ENCODE data around the gene LIN7A. TPM values are rescaled to one million over a fixed set of nuclear protein-coding genes. Genes with fewer than 3 reads are reported as not detected.

LIN7A gene
- total and polyA plus RNA-seq, 12 donors, result 0.35 to 6.0 (median 2.7) TPM

- intact Hi-C loops (cut with DNase I), result no loop called here
- no peak overlapping the region for H3K4me3 ChIP-seq
- H3K27me3 ChIP-seq, result no peaks in the 10 kb centered on the region
- no peaks in the 10 kb centered on the region for H3K36me3 ChIP-seq (replicated peaks in 1 of 2)
- H3K4me1 ChIP-seq (replicated peaks in 1 of 2), result no peaks in the 10 kb centered on the region
- TF ChIP-seq POLR2A (IDR thresholded peaks at IDR 0.05), result no peak
- TF ChIP-seq CTCF (IDR thresholded peaks at IDR 0.05), result no peak
- WGBS, 4 donors, result 68 to 83% (median 77%) methylated on average over 3 of the region's 3 CpGs
- no peak for DNase-seq
- H3K27ac ChIP-seq, result no peak overlapping the region
- no peaks in the 10 kb centered on the region for H3K9me3 ChIP-seq (replicated peaks in 1 of 3)
Observed at GRCh38 chr12:80847575-80847974, 90.2 kb downstream of the LIN7A start.

GRCh38 chr12:80846952-80847351 lies 90.8 kb downstream of the LIN7A start:
- WGBS, 4 donors, result 53 to 69% (median 56%) methylated on average over 2 of the region's 2 CpGs
- H3K9me3 ChIP-seq (replicated peaks in 1 of 3), result no peaks in the 10 kb centered on the region
- no peak overlapping the region for H3K4me3 ChIP-seq
- H3K27ac ChIP-seq, result no peak overlapping the region
- DNase-seq, result no peak
- no peaks in the 10 kb centered on the region for H3K4me1 ChIP-seq (replicated peaks in 1 of 2)
- H3K27me3 ChIP-seq, result no peaks in the 10 kb centered on the region
- TF ChIP-seq POLR2A (IDR thresholded peaks at IDR 0.05), result no peak
- no peak for TF ChIP-seq CTCF (IDR thresholded peaks at IDR 0.05)
- no peaks in the 10 kb centered on the region for H3K36me3 ChIP-seq (replicated peaks in 1 of 2)
- intact Hi-C loops (cut with DNase I), result no loop called here

DNA sequence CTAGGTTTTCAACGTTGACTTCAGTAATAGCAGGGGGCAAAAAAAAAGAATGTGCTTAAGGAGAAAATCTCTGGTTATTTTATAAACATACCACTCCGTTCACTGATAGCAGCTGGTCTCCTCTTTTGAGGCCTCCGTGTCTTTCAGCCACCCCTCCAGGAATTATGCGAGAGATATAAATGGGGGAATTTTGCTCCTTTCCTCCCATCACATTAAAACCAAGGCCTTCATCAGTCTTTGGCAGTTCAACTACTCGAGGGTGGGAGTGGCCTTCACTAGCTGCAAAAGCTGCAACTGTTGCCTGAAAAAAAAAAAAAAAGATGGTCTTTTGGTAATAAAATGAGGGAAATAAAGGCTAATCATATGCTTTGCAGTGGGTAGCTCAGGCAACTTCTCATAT lies 92.1 kb downstream of the LIN7A start:
- intact Hi-C loops (cut with DNase I), result no loop called here
- H3K36me3 ChIP-seq (replicated peaks in 1 of 2), result no peaks in the 10 kb centered on the region
- H3K27me3 ChIP-seq, result no peaks in the 10 kb centered on the region
- H3K4me3 ChIP-seq, result no peak overlapping the region
- TF ChIP-seq POLR2A (IDR thresholded peaks at IDR 0.05), result no peak
- no peak for TF ChIP-seq CTCF (IDR thresholded peaks at IDR 0.05)
- DNase-seq, result no peak
- no peaks in the 10 kb centered on the region for H3K4me1 ChIP-seq (replicated peaks in 1 of 2)
- no peaks in the 10 kb centered on the region for H3K9me3 ChIP-seq (replicated peaks in 1 of 3)
- 54 to 57% (median 56%) methylated on average over 5 of the region's 5 CpGs for WGBS, 4 donors
- H3K27ac ChIP-seq, result no peak overlapping the region

DNA sequence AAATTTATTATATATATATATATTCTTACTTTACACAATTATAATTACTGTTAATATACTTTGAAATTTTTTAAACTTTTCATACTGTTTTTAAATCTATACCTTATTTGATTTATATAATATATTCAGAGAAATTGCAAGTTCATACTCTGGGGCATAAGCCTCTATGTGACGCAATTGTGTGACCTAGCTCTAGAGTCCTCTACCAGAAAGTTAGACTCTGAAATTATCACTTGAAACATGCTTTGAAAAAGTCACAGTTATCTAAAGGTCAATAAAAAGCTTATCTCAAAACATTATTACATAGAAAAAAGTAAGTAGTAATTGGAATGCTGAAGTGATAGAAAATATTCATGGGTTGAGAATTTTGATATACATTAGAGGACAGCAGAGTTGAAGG lies 93.8 kb downstream of the LIN7A start:
- intact Hi-C loops (cut with DNase I), result no loop called here
- TF ChIP-seq CTCF (IDR thresholded peaks at IDR 0.05) (no peak), POLR2A (IDR thresholded peaks at IDR 0.05) (no peak)
- Histone ChIP-seq H3K27me3 (no peaks in the 10 kb centered on the region), H3K4me3 (no peak overlapping the region), H3K9me3 (replicated peaks in 1 of 3) (no peaks in the 10 kb centered on the region), H3K27ac (no peak overlapping the region), H3K4me1 (replicated peaks in 1 of 2) (no peaks in the 10 kb centered on the region), H3K36me3 (replicated peaks in 1 of 2) (no peaks in the 10 kb centered on the region)
- DNase-seq, result no peak
- 78 to 93% (median 88%) methylated on average over 1 of the region's 1 CpG for WGBS, 4 donors

Measured in adrenal gland (tissue), 12 donors.